GM13976 (cell line): ENCODE results near the gene SLC19A2.

ENCODE experiments used
- DNase-seq: peaks from one replicate; pipeline ENCODE4 v3.0.0; 2012; ENCODE audit warnings: low spot score
- in situ Hi-C: fragments of 300-500 bp; cut with MboI; formaldehyde crosslinking; loops from one replicate; pipeline ENCODE4 v1.12.0; 2022; ENCODE audit warnings: low sequenced_read_pairs, mixed read lengths, inconsistent platforms; ENCODE audit not compliant: unreplicated experiment
- TF ChIP-seq, protein P1 (sequence below): IDR thresholded peaks from 2 replicates; pipeline ENCODE4 v1.5.1; 2012; ENCODE audit warnings: borderline replicate concordance, mild to moderate bottlenecking; ENCODE audit not compliant: insufficient read depth; ENCODE audit errors: extremely low read depth, missing control alignments, control extremely low read depth

Gene SLC19A2

DNA sequence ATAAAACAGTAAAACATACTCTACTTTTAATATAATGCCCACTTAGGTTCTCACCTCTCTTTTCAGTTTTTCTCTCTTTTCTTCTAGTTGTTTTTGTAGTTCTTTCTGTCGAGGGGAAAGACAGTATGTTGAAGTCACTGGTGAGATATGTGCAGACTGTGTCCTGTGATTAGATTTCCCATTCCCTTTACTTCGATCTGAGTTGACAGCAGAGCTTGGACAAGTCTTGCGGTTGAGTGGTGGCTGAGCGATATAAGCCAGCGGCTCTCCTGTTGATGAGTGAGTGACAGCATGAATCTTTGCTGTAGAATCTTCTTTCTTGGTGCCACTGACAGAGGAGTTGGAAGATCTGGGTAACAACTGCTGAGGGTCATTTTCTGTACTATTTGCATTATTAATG lies 64.4 kb downstream of the SLC19A2 start:
- in situ Hi-C loops = no loop called here
- TF ChIP-seq, protein P1, sequence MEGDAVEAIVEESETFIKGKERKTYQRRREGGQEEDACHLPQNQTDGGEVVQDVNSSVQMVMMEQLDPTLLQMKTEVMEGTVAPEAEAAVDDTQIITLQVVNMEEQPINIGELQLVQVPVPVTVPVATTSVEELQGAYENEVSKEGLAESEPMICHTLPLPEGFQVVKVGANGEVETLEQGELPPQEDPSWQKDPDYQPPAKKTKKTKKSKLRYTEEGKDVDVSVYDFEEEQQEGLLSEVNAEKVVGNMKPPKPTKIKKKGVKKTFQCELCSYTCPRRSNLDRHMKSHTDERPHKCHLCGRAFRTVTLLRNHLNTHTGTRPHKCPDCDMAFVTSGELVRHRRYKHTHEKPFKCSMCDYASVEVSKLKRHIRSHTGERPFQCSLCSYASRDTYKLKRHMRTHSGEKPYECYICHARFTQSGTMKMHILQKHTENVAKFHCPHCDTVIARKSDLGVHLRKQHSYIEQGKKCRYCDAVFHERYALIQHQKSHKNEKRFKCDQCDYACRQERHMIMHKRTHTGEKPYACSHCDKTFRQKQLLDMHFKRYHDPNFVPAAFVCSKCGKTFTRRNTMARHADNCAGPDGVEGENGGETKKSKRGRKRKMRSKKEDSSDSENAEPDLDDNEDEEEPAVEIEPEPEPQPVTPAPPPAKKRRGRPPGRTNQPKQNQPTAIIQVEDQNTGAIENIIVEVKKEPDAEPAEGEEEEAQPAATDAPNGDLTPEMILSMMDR = no peak
- no peak for DNase-seq

DNA sequence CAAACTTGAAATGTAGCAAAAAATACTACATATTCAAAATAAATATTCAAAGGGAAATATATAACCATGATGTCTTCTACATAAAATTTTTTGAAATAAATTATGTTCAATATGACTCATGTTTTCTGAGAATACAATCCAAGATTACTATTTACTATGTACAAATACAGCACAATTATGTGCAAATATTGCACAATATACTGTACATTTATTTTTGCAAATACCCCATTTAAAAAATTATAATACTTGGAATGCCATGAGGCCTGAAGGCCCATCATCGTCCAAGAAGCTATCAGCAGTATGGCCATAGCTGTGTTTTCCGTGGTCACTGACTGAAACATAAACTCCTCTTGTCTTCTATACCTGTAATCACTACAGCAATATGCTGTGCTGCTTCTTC lies 70.8 kb downstream of the SLC19A2 start:
- no peak for DNase-seq
- in situ Hi-C loops = no loop called here
- TF ChIP-seq, protein P1 = no peak
